Liver (tissue), 9 donors: ENCODE data around the gene FBXL13. TPM values are rescaled to one million over a fixed set of nuclear protein-coding genes. Genes with fewer than 3 reads are reported as not detected.
A peak's percentile ranks its signal among the peaks of the same experiment; 100 is the strongest.

ENCODE experiments used
- DNase-seq: peaks from one replicate; pipeline ENCODE4 v3.0.0-alpha.2; 2017; ENCODE audit warnings: low spot score
- H3K27ac ChIP-seq, 2 donors: one replicate each; pipeline ENCODE4 v1.7.0; 2013; ENCODE audit warnings: inconsistent platforms in 2 of 2, low read length in 2 of 2, control low read depth in 1 of 2, low read depth in 1 of 2, mild to moderate bottlenecking in 1 of 2
- H3K27me3 ChIP-seq, 4 donors: one replicate each; pipeline versions ENCODE4 v1.6.1 to v1.7.0; 2013; ENCODE audit warnings: low read length in 3 of 4, inconsistent platforms in 1 of 4, mild to moderate bottlenecking in 1 of 4, moderate library complexity in 1 of 4; ENCODE audit not compliant: control insufficient read depth in 4 of 4, insufficient read depth in 4 of 4
- H3K36me3 ChIP-seq, 4 donors: one replicate each; pipeline versions ENCODE4 v1.6.1 to v1.7.0; 2013; ENCODE audit warnings: low read length in 3 of 4, mild to moderate bottlenecking in 3 of 4, low read depth in 1 of 4, moderate library complexity in 1 of 4; ENCODE audit not compliant: control insufficient read depth in 4 of 4, insufficient read depth in 3 of 4
- H3K4me1 ChIP-seq, 4 donors: one replicate each; pipeline versions ENCODE4 v1.6.1 to v1.7.0; 2013; ENCODE audit warnings: low read length in 3 of 4, mild to moderate bottlenecking in 3 of 4, moderate library complexity in 1 of 4; ENCODE audit not compliant: control insufficient read depth in 4 of 4, insufficient read depth in 4 of 4
- H3K4me3 ChIP-seq, 3 donors: one replicate each; pipeline versions ENCODE4 v1.6.1 to v1.7.0; 2013; ENCODE audit warnings: low read length in 3 of 3, control low read depth in 1 of 3, low read depth in 1 of 3, mild to moderate bottlenecking in 1 of 3
- H3K9ac ChIP-seq, 2 donors: one replicate each; pipeline ENCODE4 v1.7.0; 2013; ENCODE audit warnings: low read length in 2 of 2, mild to moderate bottlenecking in 2 of 2, moderate library complexity in 2 of 2, control low read depth in 1 of 2, low read depth in 1 of 2
- H3K9me3 ChIP-seq, 4 donors: one replicate each; pipeline versions ENCODE4 v1.6.1 to v1.7.0; 2013; ENCODE audit warnings: low read length in 3 of 4; ENCODE audit not compliant: control insufficient read depth in 4 of 4
- EGR1 ChIP-seq, 2 donors: IDR thresholded peaks; 2 replicates each; pipeline ENCODE4 v1.6.1; 2016 to 2018; ENCODE audit warnings: antibody characterized with exemption in 2 of 2, low read depth in 2 of 2
- FOXA2 ChIP-seq: IDR thresholded peaks from 2 replicates; pipeline ENCODE4 v1.6.1; 2016; ENCODE audit warnings: antibody characterized with exemption
- HNF4A ChIP-seq, 2 donors: conservative IDR thresholded peaks; 2 replicates each; pipeline ENCODE4 v1.6.1; 2016; ENCODE audit warnings: antibody characterized with exemption in 2 of 2, mild to moderate bottlenecking in 2 of 2
- HNF4G ChIP-seq: IDR thresholded peaks from 2 replicates; pipeline ENCODE4 v1.6.1; 2016; ENCODE audit warnings: antibody characterized with exemption
- JUND ChIP-seq, 2 donors: IDR thresholded peaks; 2 replicates each; pipeline ENCODE4 v1.6.1; 2016; ENCODE audit warnings: antibody characterized with exemption in 2 of 2
- NR2F2 ChIP-seq: IDR thresholded peaks from 2 replicates; pipeline ENCODE4 v1.6.1; 2016; ENCODE audit warnings: antibody characterized with exemption
- RAD21 ChIP-seq, 2 donors: IDR thresholded peaks; 2 replicates each; pipeline ENCODE4 v1.6.1; 2016; ENCODE audit warnings: antibody characterized with exemption in 2 of 2, mild to moderate bottlenecking in 2 of 2
- WGBS: extraction: QIAGEN DNeasy Blood & Tissue Kit; methylation state at CpG from one replicate; pipeline ENCODE4 v1.1.7; 2013; 5-methylcytosine and 5-hydroxymethylcytosine counted together
- polyA plus RNA-seq, 2 donors: library from polyadenylated mRNA; stranded (reverse) in 1 of 2; unstranded in 1 of 2; fragments of 200-250 nt in 1 of 2; fragments of >200 nt in 1 of 2; fragmentation: Nextera tagmentation in 1 of 2; extraction: Ambion mirVana in 1 of 2; gene quantifications; one replicate each; pipeline versions ENCODE4 v1.2.1 to v1.2.3, GENCODE V29; 2013 to 2015
- total RNA-seq, 2 donors: library from RNA; depleted of rRNA; stranded (reverse); fragments of >200 nt; gene quantifications; one replicate each; pipeline ENCODE4 v1.2.3, GENCODE V29; 2014
- TF ChIP-seq, protein P1 (sequence below): IDR thresholded peaks from 2 replicates; pipeline ENCODE4 v1.6.1; 2016; ENCODE audit warnings: antibody characterized with exemption
- donor health status: healthy.
- donor health status: healthy.
- donor health status: healthy.
- donor health status: healthy.
- donor health status: healthy.

Gene FBXL13
- total and polyA plus RNA-seq, 4 donors = 0.03 to 0.75 (median 0.70) TPM; not detected in 1

DNA sequence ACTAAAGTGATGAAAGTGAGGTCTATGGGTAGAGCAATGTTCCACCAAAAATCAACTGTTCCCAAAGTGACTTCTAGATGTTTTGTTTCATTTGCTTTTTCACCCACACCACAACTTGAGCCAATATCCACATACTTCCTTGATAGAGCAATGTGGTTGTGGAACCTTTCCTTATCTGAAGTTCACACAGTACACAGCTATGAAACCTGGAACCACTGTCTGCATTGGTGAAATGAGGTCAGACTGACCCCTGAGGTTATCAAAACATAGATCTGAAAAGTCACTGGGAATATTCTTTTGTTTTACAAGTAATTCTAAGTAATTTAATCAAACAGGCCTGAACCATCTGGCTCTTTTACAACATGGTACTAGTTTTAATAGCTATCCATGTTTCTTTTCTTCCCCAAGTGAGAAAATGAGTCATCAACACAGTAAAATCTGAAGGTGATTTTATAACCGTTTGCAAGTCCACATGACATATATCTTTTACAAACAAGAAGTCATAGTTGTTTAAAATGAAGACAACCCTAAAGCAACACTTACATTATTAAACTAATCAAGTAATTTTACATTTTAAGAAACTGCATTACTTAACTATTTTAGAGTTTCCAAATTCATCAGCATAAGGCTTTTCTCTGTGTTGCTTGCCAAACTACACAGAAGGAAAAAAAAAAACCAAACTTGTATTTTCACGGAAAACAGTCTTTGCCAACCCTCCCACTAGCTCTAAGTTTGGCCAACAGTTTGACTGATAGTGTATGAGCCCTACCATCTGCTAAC lies 81.5 kb downstream of the FBXL13 start (continued):
- TF ChIP-seq JUND (IDR thresholded peaks at IDR 0.05) (peak in 1 of 2 donors; percentile 44), RAD21 (IDR thresholded peaks at IDR 0.05) (no peak)

DNA sequence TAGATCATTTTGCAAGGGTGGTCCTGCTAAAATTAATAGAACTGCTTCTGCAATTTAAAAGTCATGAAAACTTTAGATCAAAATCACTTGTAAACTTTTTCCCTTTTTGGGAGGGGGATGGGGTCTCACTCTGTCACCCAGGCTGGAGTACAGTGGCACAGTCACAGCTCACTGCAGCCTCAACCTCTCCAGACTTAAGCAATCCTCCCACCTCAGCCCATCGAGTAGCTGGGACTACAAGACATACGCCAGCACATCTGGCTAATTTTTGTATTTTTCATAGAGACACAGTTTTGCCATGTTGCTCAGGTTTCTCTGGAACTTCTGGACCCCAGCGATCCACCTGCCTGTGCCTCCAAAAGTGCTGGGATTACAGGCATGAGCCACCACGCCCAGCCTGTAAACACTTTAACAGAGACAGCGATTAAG lies 82.1 kb downstream of the FBXL13 start:
- TF ChIP-seq, protein P1, sequence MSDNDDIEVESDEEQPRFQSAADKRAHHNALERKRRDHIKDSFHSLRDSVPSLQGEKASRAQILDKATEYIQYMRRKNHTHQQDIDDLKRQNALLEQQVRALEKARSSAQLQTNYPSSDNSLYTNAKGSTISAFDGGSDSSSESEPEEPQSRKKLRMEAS = no peak
- Histone ChIP-seq H3K27me3 (no peaks in the 10 kb centered on the region), H3K9ac (no peak overlapping the region), H3K4me1 (no peaks in the 10 kb centered on the region), H3K9me3 (no peaks in the 10 kb centered on the region), H3K36me3 (no peaks in the 10 kb centered on the region), H3K27ac (no peak overlapping the region), H3K4me3 (no peak overlapping the region)
- WGBS = 88% methylated on average over 5 of the region's 5 CpGs
- no peak for DNase-seq

DNA sequence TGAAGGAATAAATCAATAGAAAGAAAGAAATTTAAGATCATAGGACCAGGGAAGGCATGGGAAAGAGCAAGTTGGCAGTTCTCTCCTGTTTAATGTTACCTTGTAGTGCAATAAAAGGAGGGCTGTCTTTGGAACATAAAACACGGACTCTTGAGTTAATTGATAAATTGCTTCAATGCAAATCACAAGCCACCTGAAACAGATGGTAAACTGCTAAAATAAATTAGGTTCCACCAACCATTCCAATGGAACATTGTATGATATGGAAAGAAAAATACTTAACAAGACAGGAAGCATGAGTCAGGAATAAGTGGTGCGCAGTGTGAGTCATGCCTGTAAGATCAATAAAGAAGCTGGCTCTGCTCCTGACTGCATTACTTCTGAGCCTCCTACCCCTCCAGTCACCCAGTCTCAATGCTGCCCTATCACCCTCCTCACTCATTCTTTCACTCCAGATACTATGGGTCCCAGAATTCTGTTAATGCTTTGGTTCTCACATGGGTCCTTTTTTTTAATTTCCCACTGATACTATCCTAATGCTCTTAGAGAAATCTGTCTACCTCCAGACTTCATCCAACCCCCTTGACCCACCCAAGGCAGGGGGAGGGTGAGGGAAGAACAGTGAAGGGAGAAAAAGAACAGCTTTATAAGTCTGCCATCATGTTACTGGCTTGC lies 82.9 kb downstream of the FBXL13 start:
- no peaks in the 10 kb centered on the region for H3K9me3 ChIP-seq
- no peak overlapping the region for H3K4me3 ChIP-seq
- no peaks in the 10 kb centered on the region for H3K4me1 ChIP-seq
- no peaks in the 10 kb centered on the region for H3K36me3 ChIP-seq
- H3K27ac ChIP-seq = no peak overlapping the region
- TF ChIP-seq EGR1 (IDR thresholded peaks at IDR 0.05; ENCODE audit: low read depth in 2 of 2) (no peak), HNF4G (no peak)
- no peaks in the 10 kb centered on the region for H3K27me3 ChIP-seq
- DNase-seq = no peak
- H3K9ac ChIP-seq = no peak overlapping the region
- WGBS = 80% methylated on average over 2 of the region's 2 CpGs

DNA sequence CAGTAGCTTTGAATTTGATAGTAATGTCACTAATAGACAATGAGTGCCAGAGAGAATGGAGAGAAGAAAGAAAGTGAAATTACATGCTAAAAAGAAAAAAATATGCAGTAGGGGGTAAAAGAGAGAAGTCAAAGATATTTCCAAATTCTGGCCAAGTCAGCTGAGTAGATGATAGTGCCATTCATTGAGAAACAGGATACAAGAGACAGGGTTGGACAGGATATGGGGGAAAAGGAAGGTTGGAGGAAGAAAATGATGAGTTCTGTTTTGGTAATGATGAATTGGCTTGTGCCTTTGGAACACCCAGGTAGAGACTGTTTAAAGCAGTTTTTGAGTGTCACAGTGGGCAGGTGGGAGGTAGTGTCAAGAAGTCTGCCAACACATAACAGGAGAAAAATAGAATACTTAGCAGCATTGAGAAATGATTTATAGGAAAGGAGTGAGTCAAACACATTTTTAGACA lies 83.5 kb downstream of the FBXL13 start:
- Histone ChIP-seq H3K4me3 (no peak overlapping the region), H3K4me1 (no peaks in the 10 kb centered on the region), H3K27me3 (no peaks in the 10 kb centered on the region), H3K36me3 (no peaks in the 10 kb centered on the region), H3K9ac (no peak overlapping the region), H3K27ac (no peak overlapping the region), H3K9me3 (no peaks in the 10 kb centered on the region)
- DNase-seq = no peak
- no peak for TF ChIP-seq HNF4A (conservative IDR thresholded peaks at IDR 0.05)
- TF ChIP-seq NR2F2 = no peak

DNA sequence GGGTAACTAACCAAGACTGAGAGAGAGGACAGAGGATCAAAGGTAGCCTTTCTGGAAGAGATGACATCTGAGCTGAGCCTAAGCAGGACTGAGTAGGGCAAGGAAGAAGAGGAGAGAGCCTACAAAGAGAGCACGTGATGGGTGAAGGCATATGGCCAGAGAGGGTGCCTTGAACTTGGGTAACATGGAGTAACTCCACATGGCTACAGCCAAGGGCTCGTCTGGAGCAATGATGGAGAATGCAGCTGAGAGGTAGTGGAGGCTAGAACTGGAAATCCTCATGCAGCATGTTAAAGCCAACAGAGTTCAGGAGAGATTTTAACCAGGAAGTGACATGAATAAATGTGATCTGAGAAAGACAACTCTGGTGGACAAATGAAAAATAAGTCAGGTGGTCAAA lies 84.0 kb downstream of the FBXL13 start:
- no peak overlapping the region for H3K4me3 ChIP-seq
- DNase-seq = no peak
- TF ChIP-seq FOXA2 = no peak
- H3K27ac ChIP-seq = no peak overlapping the region
- no peaks in the 10 kb centered on the region for H3K27me3 ChIP-seq
- no peaks in the 10 kb centered on the region for H3K4me1 ChIP-seq
- no peak overlapping the region for H3K9ac ChIP-seq
- H3K9me3 ChIP-seq = no peaks in the 10 kb centered on the region
- H3K36me3 ChIP-seq = no peaks in the 10 kb centered on the region
- WGBS = 84% methylated on average over 2 of the region's 2 CpGs
